Brain microvascular endothelial cell (primary cell): ENCODE results near the gene TMEM131.

ENCODE experiments used
- DNase-seq: peaks from one replicate; pipeline ENCODE4 v3.0.0-alpha.2; 2020
- H3K27ac ChIP-seq: fragments of 250-450 bp; sonication (Bioruptor Pico); 2 replicates; pipeline ENCODE4 v1.5.1; 2020; ENCODE audit warnings: mild to moderate bottlenecking, moderate library complexity
- H3K27me3 ChIP-seq: fragments of 250-450 bp; sonication (Bioruptor Pico); replicated peaks from 2 replicates; pipeline ENCODE4 v1.5.1; 2020; ENCODE audit warnings: mild to moderate bottlenecking
- H3K36me3 ChIP-seq: fragments of 250-450 bp; sonication (Bioruptor Pico); replicated peaks from 2 replicates; pipeline ENCODE4 v1.5.1; 2020; ENCODE audit warnings: mild to moderate bottlenecking
- H3K4me3 ChIP-seq: 2 replicates; pipeline ENCODE4 v1.5.1; 2011; ENCODE audit warnings: low read depth, mild to moderate bottlenecking, control low read depth, low read length, moderate library complexity
- CTCF ChIP-seq: IDR thresholded peaks from 2 replicates; pipeline ENCODE4 v1.5.1; 2011; ENCODE audit warnings: low read depth, mild to moderate bottlenecking, moderate library complexity, low read length, control low read depth, inconsistent platforms; ENCODE audit errors: missing control alignments
- in situ Hi-C: cut with HindIII; loops from 2 replicates; pipeline ENCODE4 v1.10.0; 2017; ENCODE audit warnings: low sequenced_read_pairs, low pct_ligation_motif_present

TMEM131 gene

GRCh38 chr2:97731274-97732020, 264.3 kb downstream of the TMEM131 start:
- DNase-seq, result no peak
- no peaks in the 10 kb centered on the region for H3K36me3 ChIP-seq
- in situ Hi-C loops, result no loop called here
- H3K27ac ChIP-seq, result no peak overlapping the region
- no peak overlapping the region for H3K4me3 ChIP-seq
- no peaks in the 10 kb centered on the region for H3K27me3 ChIP-seq
- TF ChIP-seq CTCF, result no peak

GRCh38 chr2:97730245-97730644, 265.5 kb downstream of the TMEM131 start:
- H3K27me3 ChIP-seq, result no peaks in the 10 kb centered on the region
- H3K27ac ChIP-seq, result no peak overlapping the region
- no peaks in the 10 kb centered on the region for H3K36me3 ChIP-seq
- in situ Hi-C loops, result no loop called here
- no peak for TF ChIP-seq CTCF
- no peak overlapping the region for H3K4me3 ChIP-seq
- peak; percentile 78 for DNase-seq

GRCh38 chr2:97728091-97728731, 267.5 kb downstream of the TMEM131 start:
- Histone ChIP-seq H3K4me3 (no peak overlapping the region), H3K27ac (no peak overlapping the region), H3K27me3 (no peaks in the 10 kb centered on the region), H3K36me3 (no peaks in the 10 kb centered on the region)
- TF ChIP-seq CTCF, result no peak
- in situ Hi-C loops, result no loop called here
- DNase-seq, result no peak

DNA sequence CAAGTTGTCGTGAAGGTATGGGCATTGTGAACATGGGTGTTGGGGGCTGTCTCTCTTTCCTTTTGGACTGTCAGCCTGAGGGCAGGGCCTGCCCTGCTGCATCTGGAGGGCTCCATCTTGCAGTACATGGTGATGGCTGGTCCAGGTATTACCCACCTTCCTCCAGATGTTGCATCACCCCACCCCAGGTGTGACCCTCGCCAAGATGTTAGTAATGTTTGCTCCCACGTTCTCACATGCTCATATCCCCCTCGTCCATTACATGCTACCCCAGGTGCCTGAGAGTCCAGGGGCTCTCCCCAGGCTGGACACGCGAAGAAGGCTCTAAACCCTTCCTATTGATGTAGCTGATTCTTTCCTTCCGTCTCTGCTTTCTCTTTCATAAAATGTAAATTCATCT, 268.5 kb downstream of the TMEM131 start:
- no peak for DNase-seq
- no peaks in the 10 kb centered on the region for H3K36me3 ChIP-seq
- no peak overlapping the region for H3K27ac ChIP-seq
- TF ChIP-seq CTCF, result no peak
- no peaks in the 10 kb centered on the region for H3K27me3 ChIP-seq
- in situ Hi-C loops, result no loop called here
- H3K4me3 ChIP-seq, result no peak overlapping the region

GRCh38 chr2:97726261-97727064, 269.3 kb downstream of the TMEM131 start:
- in situ Hi-C loops, result no loop called here
- no peaks in the 10 kb centered on the region for H3K36me3 ChIP-seq
- no peaks in the 10 kb centered on the region for H3K27me3 ChIP-seq
- DNase-seq, result no peak
- H3K27ac ChIP-seq, result no peak overlapping the region
- no peak for TF ChIP-seq CTCF
- no peak overlapping the region for H3K4me3 ChIP-seq
